ENCODE measurements around the gene ARHGAP24.

ARHGAP24 gene

DNA sequence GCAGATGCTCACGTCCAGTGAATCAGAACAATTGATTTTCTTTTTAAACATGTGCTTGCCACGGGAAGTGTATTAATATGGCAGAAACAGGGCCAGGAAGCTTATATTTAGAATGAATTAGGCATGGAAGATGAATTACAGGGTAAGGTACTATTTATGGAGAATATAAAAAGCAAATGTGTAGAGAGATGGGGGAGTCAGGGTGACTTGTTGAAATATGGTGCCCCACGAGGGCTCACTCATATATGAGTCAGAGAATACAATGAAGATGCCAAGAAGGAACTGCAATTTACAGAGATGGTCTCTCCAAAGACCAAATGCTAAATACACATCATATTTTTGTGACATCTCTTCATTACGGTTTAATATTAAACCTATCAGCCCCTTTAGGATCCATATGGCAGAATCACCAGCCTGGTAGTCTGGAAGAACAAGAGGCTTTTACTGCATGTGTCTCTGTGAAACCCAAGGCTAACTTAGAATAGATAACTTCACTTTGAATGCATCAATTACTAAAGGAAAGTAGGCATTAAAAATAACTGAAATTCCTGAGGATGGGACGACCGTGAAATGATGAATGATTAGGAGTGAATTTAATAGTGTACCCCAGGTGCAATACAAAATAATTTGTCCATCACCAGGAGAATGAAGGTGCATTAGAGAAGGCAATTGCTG is 385.3 kb downstream of the ARHGAP24 start:
- no peak overlapping the region for H3K4me3 ChIP-seq (replicated peaks; ENCODE audit: low read depth, low read length)
- no peak for DNase-seq (ENCODE audit: extremely low read depth, low read depth)
- TF ChIP-seq, protein P1, sequence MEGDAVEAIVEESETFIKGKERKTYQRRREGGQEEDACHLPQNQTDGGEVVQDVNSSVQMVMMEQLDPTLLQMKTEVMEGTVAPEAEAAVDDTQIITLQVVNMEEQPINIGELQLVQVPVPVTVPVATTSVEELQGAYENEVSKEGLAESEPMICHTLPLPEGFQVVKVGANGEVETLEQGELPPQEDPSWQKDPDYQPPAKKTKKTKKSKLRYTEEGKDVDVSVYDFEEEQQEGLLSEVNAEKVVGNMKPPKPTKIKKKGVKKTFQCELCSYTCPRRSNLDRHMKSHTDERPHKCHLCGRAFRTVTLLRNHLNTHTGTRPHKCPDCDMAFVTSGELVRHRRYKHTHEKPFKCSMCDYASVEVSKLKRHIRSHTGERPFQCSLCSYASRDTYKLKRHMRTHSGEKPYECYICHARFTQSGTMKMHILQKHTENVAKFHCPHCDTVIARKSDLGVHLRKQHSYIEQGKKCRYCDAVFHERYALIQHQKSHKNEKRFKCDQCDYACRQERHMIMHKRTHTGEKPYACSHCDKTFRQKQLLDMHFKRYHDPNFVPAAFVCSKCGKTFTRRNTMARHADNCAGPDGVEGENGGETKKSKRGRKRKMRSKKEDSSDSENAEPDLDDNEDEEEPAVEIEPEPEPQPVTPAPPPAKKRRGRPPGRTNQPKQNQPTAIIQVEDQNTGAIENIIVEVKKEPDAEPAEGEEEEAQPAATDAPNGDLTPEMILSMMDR (IDR thresholded peaks at IDR 0.05; ENCODE audit: low read depth, low read length, missing control alignments): no peak

GRCh38 chr4:85861064-85861765 is 386.3 kb downstream of the ARHGAP24 start:
- DNase-seq (ENCODE audit: extremely low read depth, low read depth): no peak
- TF ChIP-seq, protein P1 (IDR thresholded peaks at IDR 0.05; ENCODE audit: low read depth, low read length, missing control alignments): no peak
- no peak overlapping the region for H3K4me3 ChIP-seq (replicated peaks; ENCODE audit: low read depth, low read length)

GRCh38 chr4:85862896-85863295 is 387.9 kb downstream of the ARHGAP24 start:
- TF ChIP-seq, protein P1 (IDR thresholded peaks at IDR 0.05; ENCODE audit: low read depth, low read length, missing control alignments): no peak
- DNase-seq (ENCODE audit: extremely low read depth, low read depth): no peak
- H3K4me3 ChIP-seq (replicated peaks; ENCODE audit: low read depth, low read length): no peak overlapping the region

GRCh38 chr4:85864259-85865205 is 389.6 kb downstream of the ARHGAP24 start:
- H3K4me3 ChIP-seq (replicated peaks; ENCODE audit: low read depth, low read length): no peak overlapping the region
- TF ChIP-seq, protein P1 (IDR thresholded peaks at IDR 0.05; ENCODE audit: low read depth, low read length, missing control alignments): no peak
- DNase-seq (ENCODE audit: extremely low read depth, low read depth): no peak

- H3K4me3 ChIP-seq (replicated peaks; ENCODE audit: low read depth, low read length): no peak overlapping the region
- no peak for DNase-seq (ENCODE audit: extremely low read depth, low read depth)
- TF ChIP-seq, protein P1 (IDR thresholded peaks at IDR 0.05; ENCODE audit: low read depth, low read length, missing control alignments): no peak
Observed at GRCh38 chr4:85865256-85865655, 390.3 kb downstream of the ARHGAP24 start.

DNA sequence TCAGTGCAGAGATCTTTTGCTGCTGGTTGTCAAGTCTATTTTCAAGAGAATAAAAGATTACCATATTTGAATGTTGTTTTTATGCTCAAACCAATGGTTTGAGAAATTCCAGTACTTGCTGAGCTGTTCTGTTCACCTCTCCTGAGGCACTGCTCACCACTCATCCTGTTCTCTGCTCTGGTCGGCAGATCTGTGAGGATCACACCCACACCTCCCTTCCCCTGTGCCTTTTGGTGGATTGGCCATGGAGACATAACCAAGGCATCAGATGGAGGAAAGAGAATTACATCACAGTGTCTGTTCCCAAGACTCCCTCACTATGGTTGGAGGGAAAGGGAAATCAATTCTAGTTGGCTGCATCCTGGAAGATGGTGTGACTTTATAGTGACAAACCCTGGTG is 391.6 kb downstream of the ARHGAP24 start:
- no peak overlapping the region for H3K4me3 ChIP-seq (replicated peaks; ENCODE audit: low read depth, low read length)
- no peak for DNase-seq (ENCODE audit: extremely low read depth, low read depth)
- TF ChIP-seq, protein P1 (IDR thresholded peaks at IDR 0.05; ENCODE audit: low read depth, low read length, missing control alignments): no peak

Data from HFF-Myc (cell line).